ENCODE data around the gene C1QTNF8.

The C1QTNF8 gene

GRCh38 chr16:1077877-1078578 is 18.0 kb downstream of the C1QTNF8 start:
- no peak for DNase-seq (ENCODE audit: low read depth in 2 of 2)

GRCh38 chr16:1076801-1077576 is 19.1 kb downstream of the C1QTNF8 start:
- DNase-seq (ENCODE audit: low read depth in 2 of 2) = no peak

- DNase-seq (ENCODE audit: low read depth in 2 of 2) = no peak
These were observed 20.5 kb downstream of the C1QTNF8 start for GRCh38 chr16:1075546-1075945.

GRCh38 chr16:1074379-1074649 is 21.7 kb downstream of the C1QTNF8 start:
- no peak for DNase-seq (ENCODE audit: low read depth in 2 of 2)

GRCh38 chr16:1073566-1074378 is 22.3 kb downstream of the C1QTNF8 start:
- DNase-seq (ENCODE audit: low read depth in 2 of 2) = no peak

- DNase-seq (ENCODE audit: low read depth in 2 of 2) = no peak
These were observed 22.8 kb downstream of the C1QTNF8 start for GRCh38 chr16:1073262-1073558.

- DNase-seq (ENCODE audit: low read depth in 2 of 2) = no peak
These were observed 23.4 kb downstream of the C1QTNF8 start, which contains the start of gene SSTR5 for GRCh38 chr16:1072526-1073261. SSTR5 (plus strand) TSS chr16:1072747; CDS start chr16:1078869, 6,122 bp downstream.

- no peak for DNase-seq (ENCODE audit: low read depth in 2 of 2)
These were observed 24.4 kb downstream of the C1QTNF8 start for GRCh38 chr16:1071561-1072225.

GRCh38 chr16:1070864-1071408 is 25.1 kb downstream of the C1QTNF8 start:
- DNase-seq (ENCODE audit: low read depth in 2 of 2) = no peak

- no peak for DNase-seq (ENCODE audit: low read depth in 2 of 2)
These were observed 25.8 kb downstream of the C1QTNF8 start for GRCh38 chr16:1070084-1070863.

- no peak for DNase-seq (ENCODE audit: low read depth in 2 of 2)
These were observed 26.9 kb downstream of the C1QTNF8 start for GRCh38 chr16:1069154-1069553.

GRCh38 chr16:1068451-1068850 is 27.6 kb downstream of the C1QTNF8 start:
- no peak for DNase-seq (ENCODE audit: low read depth in 2 of 2)

GRCh38 chr16:1067629-1068028 is 28.4 kb downstream of the C1QTNF8 start:
- DNase-seq (ENCODE audit: low read depth in 2 of 2) = no peak

- DNase-seq (ENCODE audit: low read depth in 2 of 2) = no peak
These were observed 29.4 kb downstream of the C1QTNF8 start for GRCh38 chr16:1066584-1067172.

GRCh38 chr16:1065469-1066128 is 30.4 kb downstream of the C1QTNF8 start:
- no peak for DNase-seq (ENCODE audit: low read depth in 2 of 2)

- no peak for DNase-seq (ENCODE audit: low read depth in 2 of 2)
These were observed 32.3 kb downstream of the C1QTNF8 start for GRCh38 chr16:1063728-1064127.

GRCh38 chr16:1062895-1063294 is 33.1 kb downstream of the C1QTNF8 start:
- no peak for DNase-seq (ENCODE audit: low read depth in 2 of 2)

GRCh38 chr16:1061769-1062505 is 34.1 kb downstream of the C1QTNF8 start:
- DNase-seq (ENCODE audit: low read depth in 2 of 2) = no peak

Measured in stimulated activated CD8-positive, alpha-beta memory T cell treated with anti-CD3 and anti-CD28 coated beads, Interleukin-15, amount 100 ng/mL, for 4 hours (primary cell).